OCI-LY7 (cell line): ENCODE results near the gene SPN. TPM values are rescaled to one million over a fixed set of nuclear protein-coding genes. Genes with fewer than 3 reads are reported as not detected.
"Not testable (repeated sequence)": the region's sequence is repeated elsewhere in the genome, so short reads cannot be mapped to it uniquely, and the experiment has no call there.

Source experiments
- BruUV-seq: library from RNA; stranded (reverse); fragments of 400-500 nt; replicated peaks from 2 replicates; lab custom pipeline; 2021; lab: Mats Ljungman, UMichigan
- CTCF ChIA-PET: fragments of 300-600 bp; sonication (Branson Sonifier 250); formaldehyde crosslinking; loops from one replicate; lab custom pipeline; 2022; ENCODE audit warnings: antibody characterized with exemption; ENCODE audit not compliant: unreplicated experiment; lab: Charles Lee
- POLR2A ChIA-PET: fragments of 300-600 bp; sonication (Branson Sonifier 250); formaldehyde crosslinking; loops from one replicate; lab custom pipeline; 2022; ENCODE audit warnings: antibody characterized with exemption; lab: Charles Lee
- DNase-seq: peaks from one replicate; pipeline ENCODE4 v3.0.0-alpha.2; 2015; ENCODE audit warnings: low spot score
- H2AFZ ChIP-seq: fragments of 200-600 bp; sonication (generic), shearing (Covaris generic); 2 replicates; pipeline ENCODE4 v1.6.1; 2014; ENCODE audit warnings: mild to moderate bottlenecking, antibody characterized with exemption, low read length, moderate library complexity
- H3K27ac ChIP-seq: fragments of 200-600 bp; sonication (generic); 2 replicates; pipeline ENCODE4 v1.5.1; 2014; ENCODE audit warnings: mixed run types, low read depth, mild to moderate bottlenecking, moderate library complexity, low read length, inconsistent platforms; ENCODE audit not compliant: poor library complexity, severe bottlenecking
- H3K36me3 ChIP-seq: fragments of 200-600 bp; sonication (generic); 2 replicates; pipeline ENCODE4 v1.6.1; 2014; ENCODE audit warnings: mild to moderate bottlenecking, antibody characterized with exemption, low read length, moderate library complexity, mixed read lengths; ENCODE audit not compliant: insufficient read depth
- H3K4me1 ChIP-seq: fragments of 200-600 bp; sonication (generic); 2 replicates; pipeline ENCODE4 v1.5.1; 2014; ENCODE audit warnings: mild to moderate bottlenecking, low read length; ENCODE audit not compliant: insufficient read depth, poor library complexity, severe bottlenecking
- H3K4me2 ChIP-seq: fragments of 200-600 bp; sonication (generic); 2 replicates; pipeline ENCODE4 v1.6.1; 2014; ENCODE audit warnings: mild to moderate bottlenecking, low read length
- H3K4me3 ChIP-seq: fragments of 200-600 bp; sonication (generic); 2 replicates; pipeline ENCODE4 v1.5.1; 2014; ENCODE audit warnings: mild to moderate bottlenecking, low read depth, low read length; ENCODE audit not compliant: poor library complexity, severe bottlenecking
- H3K79me2 ChIP-seq: fragments of 200-600 bp; sonication (generic); 2 replicates; pipeline ENCODE4 v1.6.1; 2016; ENCODE audit warnings: low read depth, mild to moderate bottlenecking, low read length, moderate library complexity, mixed read lengths; ENCODE audit not compliant: insufficient read depth
- H3K9me2 ChIP-seq: fragments of 200-600 bp; sonication (generic); 2 replicates; pipeline ENCODE4 v1.6.1; 2016; ENCODE audit warnings: mild to moderate bottlenecking, low read length, mixed read lengths; ENCODE audit not compliant: insufficient read depth
- H3K9me3 ChIP-seq: fragments of 200-600 bp; sonication (generic); 2 replicates; pipeline ENCODE4 v1.6.1; 2014; ENCODE audit warnings: mild to moderate bottlenecking, mixed run types, low read length, mixed read lengths
- H4K20me1 ChIP-seq: fragments of 200-600 bp; sonication (generic); 2 replicates; pipeline ENCODE4 v1.6.1; 2014; ENCODE audit warnings: mild to moderate bottlenecking, antibody characterized with exemption, low read length, moderate library complexity, mixed read lengths; ENCODE audit not compliant: insufficient read depth
- CTCF ChIP-seq: fragments of 200-600 bp; sonication (generic); conservative IDR thresholded peaks from 2 replicates; pipeline ENCODE4 v1.5.1; 2014; ENCODE audit warnings: mild to moderate bottlenecking, antibody characterized with exemption, low read length, moderate library complexity, mixed read lengths
- EZH2phosphoT487 ChIP-seq: fragments of 200-600 bp; sonication (generic); IDR thresholded peaks from 2 replicates; pipeline ENCODE4 v1.6.1; 2018; ENCODE audit warnings: low read depth, borderline replicate concordance, mild to moderate bottlenecking, mixed run types, antibody characterized with exemption, low read length, moderate library complexity, mixed read lengths
- intact Hi-C: fragments of 100-400 bp; cut with micrococcal nuclease; formaldehyde crosslinking; loops from one replicate; pipeline ENCODE4 v1.10.0; 2022; ENCODE audit not compliant: unreplicated experiment
- total RNA-seq, 2 experiments: library from RNA; depleted of rRNA in 1 of 2; stranded (reverse); fragments of >200 nt in 1 of 2; shearing (Covaris generic) in 1 of 2; gene quantifications; 2 replicates each; pipeline ENCODE4 v1.2.3, GENCODE V29; 2014 to 2022

The SPN gene
- total RNA-seq, 2 experiments from 2014 or later, result 59.4 to 90.5 TPM

- ChIA-PET CTCF (no interaction called here), POLR2A (interaction anchor here (1.0 kb wide), 1 partner anchor 11 kb away, joined by 4 read pairs; the partner anchor contains the start of gene SPN)
- Histone ChIP-seq H2AFZ (no peak overlapping the region), H3K27ac (no peak overlapping the region), H4K20me1 (no peaks in the 10 kb centered on the region), H3K36me3 (no peaks in the 10 kb centered on the region), H3K4me1 (peaks cover 15% of the 10 kb centered on the region), H3K9me3 (no peaks in the 10 kb centered on the region), H3K79me2 (no peaks in the 10 kb centered on the region), H3K4me3 (no peak overlapping the region), H3K9me2 (no peaks in the 10 kb centered on the region), H3K4me2 (no peak overlapping the region)
- no peak for DNase-seq
- no TSS peak for BruUV-seq
- intact Hi-C loops, result no loop called here
- TF ChIP-seq EZH2phosphoT487 (no peak), CTCF (no peak)
Measured at GRCh38 chr16:29651774-29652349, 11.2 kb upstream of the SPN start.

GRCh38 chr16:29653471-29653870 is 9.6 kb upstream of the SPN start:
- Histone ChIP-seq H4K20me1 (no peaks in the 10 kb centered on the region), H3K4me1 (peaks cover 15% of the 10 kb centered on the region), H3K27ac (no peak overlapping the region), H3K79me2 (no peaks in the 10 kb centered on the region), H3K4me3 (no peak overlapping the region), H3K9me2 (no peaks in the 10 kb centered on the region), H3K9me3 (no peaks in the 10 kb centered on the region), H2AFZ (peak overlapping the region; percentile 50; the same call in 1 of the 2 replicates), H3K36me3 (no peaks in the 10 kb centered on the region), H3K4me2 (peak overlapping the region; percentile 49)
- intact Hi-C loops, result no loop called here
- TF ChIP-seq EZH2phosphoT487 (no peak), CTCF (no peak)
- DNase-seq, result peak; percentile 67
- no TSS peak for BruUV-seq
- POLR2A ChIA-PET, result interaction anchor here (0.6 to 0.7 kb wide), 4 partner anchors 9 to 425 kb away, joined by 3 to 7 read pairs (median 4); no protein-coding TSS in a partner anchor
- CTCF ChIA-PET, result no interaction called here

- ChIA-PET POLR2A (interaction anchor here (0.7 kb wide), 2 partner anchors 8 to 18 kb away, joined by 3 read pairs; no protein-coding TSS in a partner anchor), CTCF (interaction anchor here (0.6 kb wide), 1 partner anchor 669 kb away, joined by 4 read pairs; the partner anchor contains the start of gene LAT)
- intact Hi-C loops, H3K79me2 ChIP-seq, DNase-seq, H4K20me1 ChIP-seq, H3K27ac ChIP-seq, H3K9me2 ChIP-seq, H3K9me3 ChIP-seq, H3K4me3 ChIP-seq, H3K36me3 ChIP-seq, BruUV-seq: not testable (repeated sequence)
- Histone ChIP-seq H3K4me2 (peak overlapping the region; percentile 49), H2AFZ (peak overlapping the region; percentile 50; the same call in 1 of the 2 replicates), H3K4me1 (peaks cover 15% of the 10 kb centered on the region)
Measured at GRCh38 chr16:29653890-29654289, 9.2 kb upstream of the SPN start.
